Trophoblast cell (in vitro differentiated cells and primary cell): ENCODE results near the gene GRAMD2A.

Experiments
- DNase-seq, 2 donors: peaks; one replicate each; pipeline ENCODE4 v3.0.0-alpha.2; 2016
- H2AFZ ChIP-seq: 2 replicates; pipeline ENCODE4 v1.6.1; 2013; ENCODE audit warnings: low read length, moderate library complexity, mild to moderate bottlenecking; ENCODE audit not compliant: insufficient read depth, poor library complexity
- H2AK5ac ChIP-seq: 2 replicates; pipeline ENCODE4 v1.6.1; 2013; ENCODE audit warnings: mild to moderate bottlenecking, low read length
- H2BK120ac ChIP-seq: 2 replicates; pipeline ENCODE4 v1.6.1; 2013; ENCODE audit warnings: low read length, mild to moderate bottlenecking, moderate library complexity; ENCODE audit not compliant: insufficient read depth, poor library complexity
- H2BK12ac ChIP-seq: 2 replicates; pipeline ENCODE4 v1.6.1; 2013; ENCODE audit warnings: mild to moderate bottlenecking, low read length, moderate library complexity
- H2BK5ac ChIP-seq: 2 replicates; pipeline ENCODE4 v1.6.1; 2013; ENCODE audit warnings: low read length, low read depth, moderate library complexity, mild to moderate bottlenecking; ENCODE audit not compliant: poor library complexity
- H3K14ac ChIP-seq: 2 replicates; pipeline ENCODE4 v1.6.1; 2013; ENCODE audit warnings: mild to moderate bottlenecking, low read length
- H3K18ac ChIP-seq: 2 replicates; pipeline ENCODE4 v1.6.1; 2013; ENCODE audit warnings: mild to moderate bottlenecking, low read length
- H3K23ac ChIP-seq: 2 replicates; pipeline ENCODE4 v1.6.1; 2013; ENCODE audit warnings: low read length
- H3K27ac ChIP-seq: 2 replicates; pipeline ENCODE4 v1.5.1; 2013; ENCODE audit warnings: low read depth, mild to moderate bottlenecking, inconsistent platforms, low read length, moderate library complexity
- H3K27me3 ChIP-seq: 2 replicates; pipeline ENCODE4 v1.6.1; 2013; ENCODE audit warnings: inconsistent platforms, mild to moderate bottlenecking, low read length, moderate library complexity; ENCODE audit not compliant: insufficient read depth
- H3K36me3 ChIP-seq, 2 experiments: 1 replicate in 1 of 2; 2 replicates in 1 of 2; pipeline ENCODE4 v1.6.1; 2013; ENCODE audit warnings: low read length in 2 of 2, mild to moderate bottlenecking in 2 of 2, moderate library complexity in 1 of 2; ENCODE audit not compliant: insufficient read depth in 2 of 2, control insufficient read depth in 1 of 2
- H3K4ac ChIP-seq: 2 replicates; pipeline ENCODE4 v1.6.1; 2013; ENCODE audit warnings: low read depth, mild to moderate bottlenecking, low read length, moderate library complexity
- H3K4me1 ChIP-seq, 2 experiments: 1 replicate in 1 of 2; 2 replicates in 1 of 2; pipeline ENCODE4 v1.6.1; 2013; ENCODE audit warnings: low read length in 2 of 2, mild to moderate bottlenecking in 2 of 2, moderate library complexity in 1 of 2; ENCODE audit not compliant: insufficient read depth in 2 of 2, control insufficient read depth in 1 of 2
- H3K4me2 ChIP-seq: 2 replicates; pipeline ENCODE4 v1.6.1; 2013; ENCODE audit warnings: inconsistent platforms, mild to moderate bottlenecking, low read length, moderate library complexity
- H3K4me3 ChIP-seq: 2 replicates; pipeline ENCODE4 v1.5.1; 2013; ENCODE audit warnings: mild to moderate bottlenecking, low read depth, low read length, inconsistent platforms
- H3K79me1 ChIP-seq: one replicate; pipeline ENCODE4 v1.6.1; 2013; ENCODE audit warnings: low read length
- H3K79me2 ChIP-seq: 2 replicates; pipeline ENCODE4 v1.6.1; 2013; ENCODE audit warnings: low read length, mild to moderate bottlenecking; ENCODE audit not compliant: control insufficient read depth, insufficient read depth, poor library complexity
- H3K9ac ChIP-seq: 2 replicates; pipeline ENCODE4 v1.6.1; 2013; ENCODE audit warnings: mild to moderate bottlenecking, low read length
- H3K9me3 ChIP-seq: 2 replicates; pipeline ENCODE4 v1.6.1; 2013; ENCODE audit warnings: low read depth, mild to moderate bottlenecking, control low read depth, inconsistent platforms, low read length; ENCODE audit not compliant: insufficient read depth
- H4K12ac ChIP-seq: 2 replicates; pipeline ENCODE4 v1.6.1; 2013; ENCODE audit warnings: low read depth, mild to moderate bottlenecking, low read length, moderate library complexity
- H4K8ac ChIP-seq: 2 replicates; pipeline ENCODE4 v1.6.1; 2013; ENCODE audit warnings: low read depth, mild to moderate bottlenecking, low read length, moderate library complexity
- H4K91ac ChIP-seq: one replicate; pipeline ENCODE4 v1.6.1; 2013; ENCODE audit warnings: low read depth, mild to moderate bottlenecking, low read length, moderate library complexity
- WGBS: extraction: QIAGEN DNeasy Blood & Tissue Kit; methylation state at CpG from one replicate; pipeline ENCODE4 v1.1.7; 2013; ENCODE audit warnings: missing lambda C conversion rate; ENCODE audit not compliant: insufficient read length, insufficient coverage; ENCODE audit errors: extremely low coverage; 5-methylcytosine and 5-hydroxymethylcytosine counted together

GRAMD2A gene

DNA sequence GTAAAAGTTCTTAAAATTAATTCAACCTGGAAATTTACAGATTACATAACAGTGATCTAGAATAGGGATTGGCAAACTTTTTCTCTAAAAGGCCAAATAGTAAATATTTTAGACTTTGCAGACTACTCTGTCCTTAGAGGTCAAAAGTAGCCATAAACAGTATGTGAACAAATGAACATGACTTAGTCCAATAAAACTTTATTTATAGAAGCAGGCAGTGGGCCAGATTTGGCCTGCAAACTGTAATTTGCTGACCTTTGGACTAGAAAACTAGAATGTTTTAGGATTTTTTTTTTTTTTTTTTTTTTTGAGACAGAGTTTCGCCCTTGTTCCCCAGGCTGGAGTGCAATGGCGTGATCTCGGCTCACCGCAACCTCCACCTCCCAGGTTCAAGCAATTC is 67.3 kb downstream of the GRAMD2A start:
- Histone ChIP-seq H3K4me2 (no peak overlapping the region), H3K27ac (no peak overlapping the region), H4K8ac (no peak overlapping the region), H4K91ac (no peak overlapping the region), H3K4me3 (no peak overlapping the region), H3K79me1 (no peaks in the 10 kb centered on the region), H3K4ac (no peak overlapping the region), H3K18ac (no peak overlapping the region), H3K27me3 (no peaks in the 10 kb centered on the region), H3K9ac (no peak overlapping the region), H3K4me1 (no peaks in the 10 kb centered on the region), H4K12ac (no peak overlapping the region), H2AFZ (no peak overlapping the region), H2AK5ac (no peak overlapping the region), H2BK12ac (no peak overlapping the region), H3K14ac (no peak overlapping the region), H3K9me3 (no peaks in the 10 kb centered on the region), H3K23ac (no peak overlapping the region), H2BK120ac (no peak overlapping the region), H2BK5ac (no peak overlapping the region), H3K79me2 (no peaks in the 10 kb centered on the region), H3K36me3 (no peaks in the 10 kb centered on the region)
- whole genome bisulfite sequencing = no CpG with 5 or more reads among the region's 4 CpGs
- no peak for DNase-seq

DNA sequence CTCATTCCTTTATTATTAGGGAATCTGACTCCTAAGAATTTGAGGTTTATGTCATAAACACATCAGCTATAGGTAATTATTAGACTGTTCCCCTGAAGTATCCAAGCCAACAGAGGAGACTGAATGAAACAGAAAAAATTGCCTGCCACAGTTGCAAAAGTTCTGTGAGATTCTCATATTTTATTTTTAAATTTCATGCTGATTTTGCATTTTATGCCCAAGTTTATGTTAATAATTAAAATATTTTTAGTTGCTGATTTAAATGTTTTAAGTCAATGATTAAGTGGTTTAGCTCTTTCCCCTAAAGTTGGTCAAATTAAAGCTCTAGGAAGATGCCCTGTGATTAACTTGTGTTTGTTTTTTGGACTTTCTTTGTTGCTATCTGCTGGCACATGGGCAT is 69.2 kb downstream of the GRAMD2A start:
- H3K9ac ChIP-seq = no peak overlapping the region
- H3K79me2 ChIP-seq = no peaks in the 10 kb centered on the region
- no peaks in the 10 kb centered on the region for H3K27me3 ChIP-seq
- H3K79me1 ChIP-seq = no peaks in the 10 kb centered on the region
- H2AK5ac ChIP-seq = no peak overlapping the region
- H3K27ac ChIP-seq = no peak overlapping the region
- no peak overlapping the region for H3K4ac ChIP-seq
- H2BK12ac ChIP-seq = no peak overlapping the region
- no peak overlapping the region for H4K8ac ChIP-seq
- no peak overlapping the region for H3K4me2 ChIP-seq
- no peak overlapping the region for H2BK120ac ChIP-seq
- H3K9me3 ChIP-seq = no peaks in the 10 kb centered on the region
- no peak overlapping the region for H4K91ac ChIP-seq
- H3K18ac ChIP-seq = no peak overlapping the region
- no peak overlapping the region for H3K4me3 ChIP-seq
- H2AFZ ChIP-seq = no peak overlapping the region
- H3K23ac ChIP-seq = no peak overlapping the region
- no peak overlapping the region for H3K14ac ChIP-seq
- H3K4me1 ChIP-seq = no peaks in the 10 kb centered on the region
- no peak overlapping the region for H4K12ac ChIP-seq
- no peak overlapping the region for H2BK5ac ChIP-seq
- no peaks in the 10 kb centered on the region for H3K36me3 ChIP-seq
- DNase-seq = no peak

DNA sequence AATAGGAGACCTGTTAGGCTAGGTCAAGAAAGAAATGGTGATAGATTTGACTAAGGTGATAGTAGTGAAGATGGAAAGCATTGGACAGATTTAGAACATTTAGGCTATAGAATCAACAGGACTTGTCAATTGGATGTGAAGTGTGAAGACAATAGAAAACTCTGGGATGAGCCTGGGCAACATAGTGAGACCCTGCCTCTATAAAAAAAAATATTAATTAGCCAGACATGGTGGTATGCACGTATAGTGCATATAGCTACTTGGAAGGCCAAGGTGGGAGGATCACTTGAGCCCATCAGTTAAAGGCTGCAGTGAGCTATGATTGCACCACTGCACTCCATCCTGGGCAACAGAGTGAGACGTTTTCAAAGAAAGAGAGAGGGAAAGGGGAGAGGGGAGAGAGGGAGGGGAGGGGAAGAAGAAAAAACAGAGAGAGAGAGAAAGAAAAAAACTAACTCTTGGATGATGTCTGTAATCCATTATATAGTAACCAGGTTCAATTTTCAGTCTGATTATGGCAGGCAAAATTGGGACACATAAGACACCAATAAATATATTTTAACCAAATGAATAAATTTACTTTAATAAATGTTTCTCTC is 69.8 kb downstream of the GRAMD2A start:
- Histone ChIP-seq H2BK12ac (no peak overlapping the region), H3K79me1 (no peaks in the 10 kb centered on the region), H3K36me3 (no peaks in the 10 kb centered on the region), H3K4ac (no peak overlapping the region), H2AK5ac (no peak overlapping the region), H3K4me2 (no peak overlapping the region), H2BK5ac (no peak overlapping the region), H3K79me2 (no peaks in the 10 kb centered on the region), H3K4me1 (no peaks in the 10 kb centered on the region), H4K12ac (no peak overlapping the region), H2BK120ac (no peak overlapping the region), H3K27ac (no peak overlapping the region), H3K27me3 (no peaks in the 10 kb centered on the region), H3K4me3 (no peak overlapping the region), H2AFZ (no peak overlapping the region), H4K91ac (no peak overlapping the region), H4K8ac (no peak overlapping the region), H3K9ac (no peak overlapping the region), H3K9me3 (no peaks in the 10 kb centered on the region), H3K18ac (no peak overlapping the region), H3K23ac (no peak overlapping the region), H3K14ac (no peak overlapping the region)
- DNase-seq = no peak
- WGBS = no CpG with 5 or more reads among the region's 2 CpGs

DNA sequence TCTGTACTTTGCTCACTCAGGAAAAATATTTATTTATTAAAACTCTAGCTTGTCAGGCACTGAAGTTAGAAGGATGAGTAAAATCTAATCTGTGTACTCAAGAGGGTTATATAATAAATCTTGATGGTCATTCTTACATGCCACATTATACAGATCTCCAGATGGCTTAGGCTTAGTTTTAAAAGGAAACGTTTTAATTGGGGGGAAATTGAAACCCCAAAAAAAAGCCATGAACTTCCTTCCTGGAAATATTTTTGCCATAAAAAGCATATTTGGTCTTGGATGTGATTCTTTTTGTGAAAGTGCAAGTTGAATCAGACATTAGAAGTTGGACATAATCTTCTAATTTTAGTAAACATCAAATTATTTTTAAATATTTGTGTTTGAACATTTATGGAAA is 73.4 kb downstream of the GRAMD2A start:
- Histone ChIP-seq H3K27ac (no peak overlapping the region), H3K4me2 (no peak overlapping the region), H3K18ac (no peak overlapping the region), H3K79me1 (no peaks in the 10 kb centered on the region), H3K4me3 (no peak overlapping the region), H3K9me3 (no peaks in the 10 kb centered on the region), H2AFZ (no peak overlapping the region), H2BK5ac (no peak overlapping the region), H2AK5ac (no peak overlapping the region), H3K4me1 (no peaks in the 10 kb centered on the region), H3K79me2 (no peaks in the 10 kb centered on the region), H3K4ac (no peak overlapping the region), H4K91ac (no peak overlapping the region), H3K23ac (no peak overlapping the region), H3K14ac (no peak overlapping the region), H2BK120ac (no peak overlapping the region), H3K36me3 (no peaks in the 10 kb centered on the region), H3K9ac (no peak overlapping the region), H3K27me3 (no peaks in the 10 kb centered on the region), H4K8ac (no peak overlapping the region), H4K12ac (no peak overlapping the region), H2BK12ac (no peak overlapping the region)
- DNase-seq = no peak
- no CpG with 5 or more reads among the region's 1 CpG for WGBS
